Measurements from ENCODE around the gene PIGQ. TPM values are rescaled to one million over a fixed set of nuclear protein-coding genes. Genes with fewer than 3 reads are reported as not detected.

The PIGQ gene
- total RNA-seq, 1 experiment from 2014 or later, result 45.6 TPM

GRCh38 chr16:530111-530817 is 39.5 kb upstream of the PIGQ start:
- ChIA-PET POLR2A (no interaction called here), CTCF (no interaction called here)
- DNase-seq (ENCODE audit: unreplicated experiment), result no peak
- intact Hi-C loops (cut with micrococcal nuclease), result no loop called here
- Mint-ChIP-seq H3K27ac (ENCODE audit: low read depth, unreplicated experiment) (no peak overlapping the region), H3K9me3 (ENCODE audit: unreplicated experiment) (no peaks in the 10 kb centered on the region), H3K4me1 (ENCODE audit: insufficient read depth, unreplicated experiment) (peaks cover 7% of the 10 kb centered on the region), H3K36me3 (ENCODE audit: insufficient read depth, unreplicated experiment) (peaks cover 30% of the 10 kb centered on the region), H3K4me3 (ENCODE audit: unreplicated experiment) (peak overlapping the region; percentile 90), H3K27me3 (ENCODE audit: insufficient read depth, unreplicated experiment) (no peaks in the 10 kb centered on the region)
- no TSS peak for BruUV-seq (replicated peaks)
- no peak for TF ChIP-seq CTCF (IDR thresholded peaks at IDR 0.05; ENCODE audit: unreplicated experiment)

- POLR2A ChIA-PET, result interaction anchor here (0.7 kb wide), 4 partner anchors 21 to 107 kb away, joined by 3 to 5 read pairs (median 3); no protein-coding TSS in a partner anchor
- Mint-ChIP-seq H3K27me3 (ENCODE audit: insufficient read depth, unreplicated experiment) (no peaks in the 10 kb centered on the region), H3K4me1 (ENCODE audit: insufficient read depth, unreplicated experiment) (no peaks in the 10 kb centered on the region), H3K9me3 (ENCODE audit: unreplicated experiment) (no peaks in the 10 kb centered on the region), H3K4me3 (ENCODE audit: unreplicated experiment) (no peak overlapping the region), H3K27ac (ENCODE audit: low read depth, unreplicated experiment) (no peak overlapping the region), H3K36me3 (ENCODE audit: insufficient read depth, unreplicated experiment) (peaks cover 34% of the 10 kb centered on the region)
- BruUV-seq (replicated peaks), result no TSS peak
- intact Hi-C loops (cut with micrococcal nuclease), result no loop called here
- DNase-seq (ENCODE audit: unreplicated experiment), result no peak
- no peak for TF ChIP-seq CTCF (IDR thresholded peaks at IDR 0.05; ENCODE audit: unreplicated experiment)
- CTCF ChIA-PET, result no interaction called here
These were observed 38.2 kb upstream of the PIGQ start for GRCh38 chr16:531494-532125.

DNA sequence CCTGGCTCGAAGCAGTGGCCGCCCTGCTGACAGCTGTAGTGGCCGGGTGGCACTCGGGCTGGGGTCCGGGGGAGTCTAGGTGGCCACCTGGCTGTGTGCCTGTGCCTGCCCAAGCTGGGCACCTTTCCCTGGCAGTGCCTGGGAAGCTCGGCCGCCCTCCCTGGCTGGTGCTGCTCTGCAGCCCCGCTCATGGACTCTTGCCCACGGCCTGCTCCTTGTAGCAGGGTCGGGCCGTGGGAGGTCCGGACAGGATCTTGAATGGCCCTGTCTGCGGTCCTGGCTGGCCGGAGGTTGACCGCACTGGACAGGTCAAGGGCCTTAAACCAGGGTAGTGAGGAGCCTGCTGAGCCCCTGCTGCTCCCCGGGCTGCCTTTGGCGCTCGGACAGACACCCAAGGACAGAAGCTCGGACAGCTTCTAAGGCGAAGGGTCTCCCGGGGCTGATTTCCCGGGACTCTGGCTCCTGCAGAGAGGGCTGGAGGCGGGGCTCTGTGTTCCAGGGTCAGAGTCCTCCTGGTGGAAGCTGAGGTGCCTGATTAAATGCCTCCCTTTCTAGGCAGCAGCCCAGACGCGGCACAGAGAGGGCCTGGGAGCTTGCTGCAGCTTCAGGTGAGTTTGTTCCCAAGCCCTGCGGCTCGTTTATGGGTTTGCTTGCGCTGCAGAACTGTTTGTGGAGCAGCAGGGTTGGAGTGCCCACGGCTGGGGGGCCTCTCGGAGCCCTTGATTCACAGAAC is 36.2 kb upstream of the PIGQ start:
- H3K4me1 Mint-ChIP-seq (ENCODE audit: insufficient read depth, unreplicated experiment), result no peaks in the 10 kb centered on the region
- no peak for DNase-seq (ENCODE audit: unreplicated experiment)
- H3K27ac Mint-ChIP-seq (ENCODE audit: low read depth, unreplicated experiment), result no peak overlapping the region

More for the DNA sequence above, 36.2 kb upstream of the PIGQ start:
- ChIA-PET POLR2A (no interaction called here), CTCF (interaction anchor here (0.6 kb wide), 1 partner anchor 68 kb away, joined by 3 read pairs; no protein-coding TSS in a partner anchor)
- Mint-ChIP-seq H3K36me3 (ENCODE audit: insufficient read depth, unreplicated experiment) (peaks cover 30% of the 10 kb centered on the region), H3K9me3 (ENCODE audit: unreplicated experiment) (no peaks in the 10 kb centered on the region), H3K4me3 (ENCODE audit: unreplicated experiment) (no peak overlapping the region), H3K27me3 (ENCODE audit: insufficient read depth, unreplicated experiment) (no peaks in the 10 kb centered on the region)
- no TSS peak for BruUV-seq (replicated peaks)
- no peak for TF ChIP-seq CTCF (IDR thresholded peaks at IDR 0.05; ENCODE audit: unreplicated experiment)
- intact Hi-C loops (cut with micrococcal nuclease), result no loop called here
